Stimulated activated CD8-positive, alpha-beta memory T cell treated with anti-CD3 and anti-CD28 coated beads, Interleukin-12 subunit alpha, Interleukin-12 subunit beta, amount 100 ng/mL, for 24 hours (primary cell): ENCODE results near the gene PAM.
"Not testable (repeated sequence)": the region's sequence is repeated elsewhere in the genome, so short reads cannot be mapped to it uniquely, and the experiment has no call there.

ENCODE experiments used
- DNase-seq: peaks from one replicate; pipeline ENCODE4 v3.0.0-alpha.2; 2020; ENCODE audit errors: extremely low read depth

PAM gene

GRCh38 chr5:102999191-102999590 lies 244.1 kb downstream of the PAM start:
- no peak for DNase-seq

GRCh38 chr5:102999621-103000020 lies 244.5 kb downstream of the PAM start:
- DNase-seq = not testable (repeated sequence)

DNA sequence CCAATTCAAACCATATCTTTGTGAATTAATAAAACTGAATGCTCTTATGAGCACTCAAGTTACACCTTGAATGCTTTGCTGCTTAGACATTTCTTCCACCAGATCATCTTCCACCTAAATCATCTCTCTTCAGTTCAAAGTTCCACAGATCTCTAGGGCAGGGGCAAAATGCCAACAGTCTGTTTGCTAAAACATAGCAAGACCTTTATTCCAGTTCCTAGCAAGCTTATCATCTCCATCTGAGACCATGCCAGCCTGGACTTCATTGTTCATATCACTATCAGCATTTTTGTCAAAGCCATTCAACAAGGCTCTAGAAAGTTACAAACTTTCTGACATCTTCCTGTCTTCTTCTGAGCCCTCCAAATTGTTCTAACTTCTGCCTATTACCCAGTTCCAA lies 245.0 kb downstream of the PAM start:
- DNase-seq = no peak

GRCh38 chr5:103003872-103004271 lies 248.8 kb downstream of the PAM start:
- DNase-seq = no peak

DNA sequence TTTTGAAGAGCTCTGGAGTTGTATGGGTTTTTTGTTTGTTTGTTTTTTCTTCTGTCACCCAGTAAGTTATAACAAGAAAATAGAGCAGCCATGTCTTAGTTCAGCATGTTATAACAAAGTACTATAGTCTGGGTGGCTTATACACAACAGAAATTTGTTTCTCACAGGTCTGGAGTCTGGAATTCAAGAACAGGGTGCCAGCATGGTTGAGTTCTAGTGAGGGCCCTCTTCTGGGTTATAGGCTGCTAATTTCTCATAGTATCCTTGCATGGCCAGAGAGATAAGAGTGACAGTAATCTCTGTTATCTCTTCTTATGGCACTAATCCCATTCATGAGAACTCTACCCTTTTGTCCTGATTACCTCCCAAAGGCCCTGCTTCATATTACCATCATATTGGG lies 250.2 kb downstream of the PAM start:
- DNase-seq = no peak

DNA sequence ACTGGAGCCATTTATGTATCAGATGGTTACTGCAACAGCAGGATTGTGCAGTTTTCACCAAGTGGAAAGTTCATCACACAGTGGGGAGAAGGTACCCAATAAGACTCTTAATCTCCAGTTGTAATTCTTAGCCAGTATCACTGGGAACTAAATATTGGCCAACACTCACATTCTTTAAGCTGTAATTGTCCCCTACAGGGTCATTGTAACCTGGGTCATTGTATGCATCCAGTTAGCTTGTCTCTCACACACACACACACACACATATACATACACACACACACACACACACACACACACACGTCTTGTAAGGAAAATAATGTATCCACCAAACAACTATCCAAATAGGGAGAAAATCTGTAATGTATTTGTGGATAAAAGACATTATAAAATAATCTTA lies 251.8 kb downstream of the PAM start:
- DNase-seq = no peak

GRCh38 chr5:103010168-103010567 lies 255.1 kb downstream of the PAM start:
- no peak for DNase-seq

- DNase-seq = no peak
These were observed 258.9 kb downstream of the PAM start for GRCh38 chr5:103013933-103014552.

GRCh38 chr5:103014983-103015382 lies 259.9 kb downstream of the PAM start:
- DNase-seq = no peak

DNA sequence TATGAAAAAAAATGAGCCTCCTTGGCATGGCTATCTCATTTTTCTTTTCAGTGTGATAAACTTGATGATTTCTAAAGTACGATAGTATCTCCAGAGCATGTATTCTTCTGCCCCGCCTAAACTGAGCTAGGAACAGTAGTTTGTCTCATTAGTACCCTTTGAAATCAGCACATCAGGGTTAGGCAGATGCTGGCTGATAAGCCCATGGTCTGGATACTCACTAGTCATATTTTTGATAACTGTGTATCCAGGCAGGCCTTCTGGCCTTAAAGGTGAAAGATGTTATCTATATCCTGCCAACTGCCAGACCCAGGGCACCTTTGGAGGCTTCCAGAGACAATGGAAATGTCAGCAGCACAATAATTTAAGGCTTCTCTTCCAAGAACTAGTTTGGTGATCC lies 261.1 kb downstream of the PAM start:
- DNase-seq = no peak

DNA sequence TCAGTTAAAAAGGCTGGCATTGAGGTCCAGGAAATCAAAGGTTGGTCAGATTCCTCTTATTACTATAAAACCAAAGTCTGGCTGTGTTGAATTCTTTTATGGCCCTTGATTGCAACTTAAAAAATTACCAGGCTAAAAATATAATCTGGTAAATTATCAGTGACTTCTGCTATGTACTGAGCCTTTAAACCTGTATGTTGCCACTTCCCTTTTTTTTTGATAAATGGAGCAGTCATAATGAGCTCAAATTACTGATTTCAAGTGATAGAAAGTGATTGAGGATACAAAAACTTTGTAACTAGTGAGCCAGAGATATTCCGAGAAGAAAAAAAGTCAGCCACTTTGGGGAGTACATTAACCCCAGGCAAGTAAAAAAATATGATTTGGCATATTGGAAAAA lies 264.7 kb downstream of the PAM start:
- no peak for DNase-seq

GRCh38 chr5:103021314-103021713 lies 266.2 kb downstream of the PAM start:
- DNase-seq = no peak

- no peak for DNase-seq
These were observed 272.2 kb downstream of the PAM start for GRCh38 chr5:103027267-103027666.

DNA sequence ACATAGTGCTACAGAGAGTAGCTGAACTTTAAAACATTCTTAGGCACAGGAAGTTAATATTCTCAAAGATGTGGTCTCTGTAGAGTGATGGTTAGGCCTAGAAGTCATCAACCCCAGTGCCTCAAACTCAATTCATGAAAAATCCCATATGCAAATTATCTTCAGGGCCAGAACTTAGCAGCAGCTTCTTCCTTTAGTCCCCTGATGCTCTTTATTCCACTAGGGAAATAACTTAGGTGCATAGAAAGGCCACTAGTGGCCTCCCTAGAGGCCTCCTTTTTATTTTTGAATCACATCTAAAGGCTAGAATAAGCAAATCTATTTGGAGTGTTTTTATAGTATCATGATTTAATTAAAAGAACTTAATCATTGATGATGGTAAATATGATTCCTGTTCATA lies 276.5 kb downstream of the PAM start:
- no peak for DNase-seq

- no peak for DNase-seq
These were observed 278.6 kb downstream of the PAM start for GRCh38 chr5:103033696-103034095.

DNA sequence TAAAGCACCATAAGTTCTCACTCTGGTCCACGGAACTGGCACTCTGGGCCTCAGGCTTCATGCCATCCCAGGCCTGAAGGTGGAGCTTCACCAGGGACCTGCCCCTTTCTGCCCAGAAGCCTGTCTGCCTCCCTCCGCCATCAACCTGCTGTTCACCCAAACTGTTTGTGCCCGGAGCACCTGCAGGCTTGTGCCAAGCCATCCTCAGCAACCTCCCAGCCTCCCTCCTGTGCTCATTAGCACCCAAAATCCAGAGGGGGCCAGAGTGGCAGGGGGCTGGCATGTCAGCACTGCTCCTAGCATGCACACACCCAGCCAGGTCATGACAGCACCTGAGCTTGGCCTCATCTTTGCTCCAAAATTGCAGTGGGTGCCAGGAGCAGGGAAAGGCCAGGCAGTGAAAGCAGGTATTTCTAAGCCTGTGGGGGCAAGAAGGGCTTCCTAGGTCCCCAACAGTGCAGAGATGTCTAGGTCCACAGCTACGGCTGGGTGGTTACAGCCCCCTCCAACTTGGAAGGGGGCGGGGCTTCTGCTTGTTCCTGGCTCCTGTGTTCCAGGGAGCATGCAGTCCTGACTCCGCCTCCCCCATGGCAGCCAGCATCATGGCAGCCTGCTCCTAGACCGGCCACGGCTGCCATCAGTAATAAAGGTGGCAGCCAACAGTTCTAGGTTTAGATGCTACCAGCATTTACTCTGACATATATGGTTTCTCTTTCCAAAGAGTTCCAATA lies 279.7 kb downstream of the PAM start:
- DNase-seq = no peak

GRCh38 chr5:103035701-103036100 lies 280.6 kb downstream of the PAM start:
- DNase-seq = no peak

DNA sequence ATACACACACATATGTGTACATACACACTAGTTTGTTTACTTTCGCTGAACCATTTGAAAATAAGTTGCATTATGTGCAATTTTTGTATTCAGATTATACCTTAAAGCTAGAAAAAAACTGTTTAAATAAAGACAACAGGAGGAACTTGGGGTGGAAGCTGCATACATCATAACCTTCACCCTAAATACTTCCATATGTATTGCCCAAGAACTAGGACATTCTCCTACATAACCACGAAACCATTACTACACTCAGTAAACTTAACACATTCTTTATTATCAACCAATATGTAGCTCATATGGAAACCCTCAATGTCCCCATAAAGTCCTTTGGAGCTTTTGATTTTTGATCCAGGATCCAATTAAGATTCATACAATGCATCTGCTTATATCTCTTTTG lies 281.5 kb downstream of the PAM start:
- no peak for DNase-seq

DNA sequence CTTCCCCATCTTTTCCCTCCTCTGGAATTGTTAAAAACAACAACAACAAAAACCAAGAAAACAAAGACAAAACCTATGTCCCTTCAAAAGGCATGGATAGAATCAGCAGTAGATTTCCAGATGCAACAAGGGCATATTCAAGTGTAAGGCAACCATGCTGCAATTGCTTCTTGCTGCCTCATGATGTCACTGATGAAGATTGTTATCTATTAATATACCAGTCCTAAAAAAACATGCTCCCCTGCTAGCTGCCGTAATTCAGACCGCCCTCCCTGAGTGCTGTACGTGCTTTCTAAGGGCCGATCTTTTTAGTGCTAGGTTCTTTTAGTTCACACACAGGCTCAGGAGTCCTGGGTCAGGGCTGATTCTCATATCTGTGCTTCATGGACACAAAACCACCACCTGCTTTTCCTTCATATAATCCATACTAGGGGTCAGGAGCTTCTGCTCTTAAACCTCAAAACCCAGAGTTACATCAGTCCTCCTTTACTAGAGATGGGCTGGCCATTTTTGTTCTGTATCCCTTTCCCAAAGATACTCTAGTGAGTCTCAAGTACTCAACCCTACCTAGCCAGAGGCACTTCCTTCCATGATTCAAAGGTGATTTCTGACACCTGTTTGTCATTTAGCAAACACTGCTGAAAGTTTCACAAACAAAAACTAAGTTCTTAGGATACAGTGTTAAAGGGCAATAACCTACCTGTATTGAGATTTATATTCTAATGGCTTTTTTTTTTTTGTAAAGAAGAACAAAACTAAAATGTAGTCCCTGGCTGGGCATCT lies 282.8 kb downstream of the PAM start:
- no peak for DNase-seq

GRCh38 chr5:103041071-103041676 lies 286.1 kb downstream of the PAM start:
- DNase-seq = no peak

- not testable (repeated sequence) for DNase-seq
These were observed 291.6 kb downstream of the PAM start for GRCh38 chr5:103046706-103047105.
